ENCODE data around the gene DAGLB. TPM values are rescaled to one million over a fixed set of nuclear protein-coding genes. Genes with fewer than 3 reads are reported as not detected.
"Not testable (repeated sequence)": the region's sequence is repeated elsewhere in the genome, so short reads cannot be mapped to it uniquely, and the experiment has no call there.

DAGLB gene
- total RNA-seq, 4 donors from 2014 or later, result 12.6 to 25.8 (median 18.0) TPM

GRCh38 chr7:6477318-6477660 is 29.5 kb upstream of the DAGLB start:
- Histone ChIP-seq H3K4me1 (peaks cover 0 to 72% (median 16%) of the 10 kb centered on the region in 4 donors), H3K27ac (no peak overlapping the region)

GRCh38 chr7:6476596-6477317 is 29.0 kb upstream of the DAGLB start:
- Histone ChIP-seq H3K27ac (no peak overlapping the region), H3K9me3 (no peaks in the 10 kb centered on the region), H3K4me3 (no peak overlapping the region), H3K36me3 (peaks cover 0 to 29% (median 0%) of the 10 kb centered on the region in 3 donors), H3K4me1 (peaks cover 0 to 67% (median 12%) of the 10 kb centered on the region in 4 donors), H3K27me3 (no peaks in the 10 kb centered on the region)
- TF ChIP-seq CTCF (IDR thresholded peaks at IDR 0.05) (no peak), EP300 (IDR thresholded peaks at IDR 0.05) (no peak), POLR2A (IDR thresholded peaks at IDR 0.05) (no peak)
- no peak for DNase-seq (ENCODE audit: low spot score in 2 of 2)
- 59 to 66% methylated on average over 7 of the region's 7 CpGs for WGBS, 2 donors

More at GRCh38 chr7:6477318-6477660, 29.5 kb upstream of the DAGLB start:
- Histone ChIP-seq H3K9me3 (no peaks in the 10 kb centered on the region), H3K4me3 (no peak overlapping the region), H3K36me3 (peaks cover 0 to 23% (median 0%) of the 10 kb centered on the region in 3 donors), H3K27me3 (no peaks in the 10 kb centered on the region)
- WGBS, 2 donors, result 44 to 55% methylated on average over 1 of the region's 1 CpG
- TF ChIP-seq CTCF (IDR thresholded peaks at IDR 0.05), result no peak
- no peak for TF ChIP-seq EP300 (IDR thresholded peaks at IDR 0.05)
- no peak for TF ChIP-seq POLR2A (IDR thresholded peaks at IDR 0.05)
- DNase-seq (ENCODE audit: low spot score in 2 of 2), result no peak

- peaks cover 0 to 36% (median 0%) of the 10 kb centered on the region in 3 donors for H3K36me3 ChIP-seq
- DNase-seq (ENCODE audit: low spot score in 2 of 2), result no peak
- H3K4me1 ChIP-seq, result peaks cover 0 to 55% (median 9%) of the 10 kb centered on the region in 4 donors
- no peak overlapping the region for H3K27ac ChIP-seq
- no peak overlapping the region for H3K4me3 ChIP-seq
- 52 to 62% methylated on average over 3 of the region's 3 CpGs for WGBS, 2 donors
- H3K9me3 ChIP-seq, result no peaks in the 10 kb centered on the region
- no peak for TF ChIP-seq POLR2A (IDR thresholded peaks at IDR 0.05)
- no peaks in the 10 kb centered on the region for H3K27me3 ChIP-seq
Measured at GRCh38 chr7:6475433-6476186, 27.9 kb upstream of the DAGLB start.

GRCh38 chr7:6465862-6466261 is 18.1 kb upstream of the DAGLB start:
- Histone ChIP-seq H3K27ac (no peak overlapping the region), H3K36me3 (peaks cover 6 to 98% (median 13%) of the 10 kb centered on the region in 3 donors), H3K9me3 (no peaks in the 10 kb centered on the region), H3K4me3 (no peak overlapping the region), H3K4me1 (no peaks in the 10 kb centered on the region), H3K27me3 (no peaks in the 10 kb centered on the region)
- DNase-seq (ENCODE audit: low spot score in 2 of 2), result no peak
- TF ChIP-seq CTCF (IDR thresholded peaks at IDR 0.05) (no peak), POLR2A (IDR thresholded peaks at IDR 0.05) (no peak), EP300 (IDR thresholded peaks at IDR 0.05) (no peak)
- 94 to 97% methylated on average over 8 of the region's 8 CpGs for WGBS, 2 donors

GRCh38 chr7:6463609-6464008 is 15.9 kb upstream of the DAGLB start:
- peaks cover 0 to 81% (median 5%) of the 10 kb centered on the region in 3 donors for H3K36me3 ChIP-seq
- H3K27ac ChIP-seq; H3K4me3 ChIP-seq; H3K4me1 ChIP-seq; DNase-seq (ENCODE audit: low spot score in 2 of 2); H3K9me3 ChIP-seq; H3K27me3 ChIP-seq: not testable (repeated sequence)
- 66 to 74% methylated on average over 5 of the region's 5 CpGs for WGBS, 2 donors

GRCh38 chr7:6461946-6462550 is 14.3 kb upstream of the DAGLB start:
- no peak for DNase-seq (ENCODE audit: low spot score in 2 of 2)
- Histone ChIP-seq H3K27me3 (no peaks in the 10 kb centered on the region), H3K4me1 (no peaks in the 10 kb centered on the region), H3K9me3 (no peaks in the 10 kb centered on the region), H3K27ac (no peak overlapping the region), H3K36me3 (peaks cover 0 to 65% (median 0%) of the 10 kb centered on the region in 3 donors), H3K4me3 (no peak overlapping the region)
- 54 to 59% methylated on average over 4 of the region's 4 CpGs for WGBS, 2 donors
- TF ChIP-seq POLR2A (IDR thresholded peaks at IDR 0.05) (no peak), EP300 (IDR thresholded peaks at IDR 0.05) (no peak), CTCF (IDR thresholded peaks at IDR 0.05) (no peak)

All from tibial nerve (tissue), 4 donors.